GM23338 (cell line): ENCODE results near the gene DNAL1. TPM values are rescaled to one million over a fixed set of nuclear protein-coding genes. Genes with fewer than 3 reads are reported as not detected.

ENCODE experiments used
- ATAC-seq: fragments of 200-7000 bp; cut with Tn5 transposase; 3 replicates; pipeline ENCODE4 v1.9.1; 2020
- DNase-seq: peaks from one replicate; pipeline ENCODE4 v3.0.0-alpha.2; 2015; ENCODE audit warnings: low spot score
- H2AFZ ChIP-seq: fragments of 200-600 bp; sonication (generic); 2 replicates; pipeline ENCODE4 v1.8.0; 2016; ENCODE audit warnings: antibody characterized with exemption, mild to moderate bottlenecking, moderate library complexity
- H3F3A ChIP-seq: fragments of 200-600 bp; sonication (generic); replicated peaks from 2 replicates; pipeline ENCODE4 v1.8.0; 2017; ENCODE audit warnings: antibody characterized with exemption, mixed run types, low read depth
- H3K27ac ChIP-seq: fragments of 200-600 bp; sonication (generic); 2 replicates; pipeline ENCODE4 v1.6.1; 2016; ENCODE audit warnings: low read depth
- H3K27me3 ChIP-seq: fragments of 200-600 bp; sonication (generic); 2 replicates; pipeline ENCODE4 v1.8.0; 2016; ENCODE audit warnings: mild to moderate bottlenecking, mixed run types, moderate library complexity; ENCODE audit not compliant: insufficient read depth
- H3K36me3 ChIP-seq: fragments of 200-600 bp; sonication (generic); 2 replicates; pipeline ENCODE4 v1.8.0; 2016; ENCODE audit warnings: mild to moderate bottlenecking; ENCODE audit not compliant: insufficient read depth
- H3K4me1 ChIP-seq: fragments of 200-600 bp; sonication (generic); 2 replicates; pipeline ENCODE4 v1.8.0; 2016; ENCODE audit warnings: mild to moderate bottlenecking, moderate library complexity; ENCODE audit not compliant: insufficient read depth
- H3K4me2 ChIP-seq: fragments of 200-600 bp; sonication (generic); 2 replicates; pipeline ENCODE4 v1.7.1; 2017; ENCODE audit warnings: mixed run types
- H3K4me3 ChIP-seq: fragments of 200-600 bp; sonication (generic); 2 replicates; pipeline ENCODE4 v1.6.1; 2016; ENCODE audit warnings: mixed run types
- H3K79me2 ChIP-seq: fragments of 200-600 bp; sonication (generic); replicated peaks from 2 replicates; pipeline ENCODE4 v1.8.0; 2017; ENCODE audit warnings: mild to moderate bottlenecking; ENCODE audit not compliant: insufficient read depth
- H3K9me2 ChIP-seq: fragments of 200-600 bp; sonication (generic); 2 replicates; pipeline ENCODE4 v1.8.0; 2017; ENCODE audit not compliant: insufficient read depth
- H4K20me1 ChIP-seq: fragments of 200-600 bp; sonication (generic); replicated peaks from 2 replicates; pipeline ENCODE4 v1.8.0; 2017; ENCODE audit warnings: mild to moderate bottlenecking; ENCODE audit not compliant: insufficient read depth
- H3K27ac Mint-ChIP-seq: 2 replicates; pipeline ENCODE4 v1.8.0; 2020; ENCODE audit warnings: inconsistent platforms, mild to moderate bottlenecking, moderate library complexity, mixed read lengths
- H3K27me3 Mint-ChIP-seq: 3 replicates; pipeline ENCODE4 v1.8.0; 2022; ENCODE audit warnings: low read depth, mild to moderate bottlenecking, moderate library complexity, mixed read lengths, inconsistent platforms; ENCODE audit not compliant: insufficient read depth, poor library complexity
- H3K36me3 Mint-ChIP-seq: 3 replicates; pipeline ENCODE4 v1.8.0; 2021; ENCODE audit warnings: low read depth, mild to moderate bottlenecking, inconsistent platforms, moderate library complexity, mixed read lengths
- H3K4me1 Mint-ChIP-seq: 3 replicates; pipeline ENCODE4 v1.8.0; 2020; ENCODE audit warnings: mild to moderate bottlenecking, inconsistent platforms, mixed read lengths
- H3K4me3 Mint-ChIP-seq: 3 replicates; pipeline ENCODE4 v1.8.0; 2021; ENCODE audit warnings: moderate library complexity, mild to moderate bottlenecking, inconsistent platforms, mixed read lengths
- H3K9me3 Mint-ChIP-seq: 3 replicates; pipeline ENCODE4 v1.8.0; 2020; ENCODE audit warnings: moderate library complexity, mild to moderate bottlenecking, inconsistent platforms, mixed read lengths
- EZH2phosphoT487 ChIP-seq: fragments of 200-600 bp; sonication (generic); IDR thresholded peaks from one replicate; pipeline ENCODE4 v1.8.1; 2018; ENCODE audit warnings: antibody characterized with exemption; ENCODE audit not compliant: unreplicated experiment
- NANOG ChIP-seq: IDR thresholded peaks from 2 replicates; pipeline ENCODE4 v1.6.1; 2016; ENCODE audit warnings: antibody characterized with exemption, borderline replicate concordance
- POLR2AphosphoS5 ChIP-seq: IDR thresholded peaks from 2 replicates; pipeline ENCODE4 v1.6.1; 2016; ENCODE audit warnings: antibody characterized with exemption, low read depth
- REST ChIP-seq: IDR thresholded peaks from one replicate; pipeline ENCODE4 v1.6.1; 2018; ENCODE audit warnings: antibody characterized with exemption; ENCODE audit not compliant: unreplicated experiment
- ZNF331 ChIP-seq: fragments of 250-450 bp; sonication (Bioruptor Pico); IDR thresholded peaks from 2 replicates; pipeline ENCODE4 v1.5.0; 2020; ENCODE audit warnings: low read depth, mild to moderate bottlenecking, moderate library complexity
- polyA plus RNA-seq: library from polyadenylated mRNA; unstranded; fragments of >200 nt; fragmentation: Nextera tagmentation; extraction: Ambion mirVana; gene quantifications from 2 replicates; pipeline ENCODE4 v1.2.1, GENCODE V29; 2016
- total RNA-seq: library from RNA; depleted of rRNA; stranded (reverse); fragments of >200 nt; shearing (Covaris generic); gene quantifications from 2 replicates; pipeline ENCODE4 v1.2.3, GENCODE V29; 2014
- TF ChIP-seq, protein P1 (sequence below), 2 experiments: fragments of 200-600 bp in 1 of 2; sonication (generic) in 1 of 2; conservative IDR thresholded peaks; 2 replicates each; pipeline versions ENCODE4 v1.5.1 to v1.6.1; 2016 to 2017; ENCODE audit warnings: antibody characterized with exemption in 2 of 2, low read depth in 2 of 2, mild to moderate bottlenecking in 2 of 2, moderate library complexity in 1 of 2

The DNAL1 gene
- total and polyA plus RNA-seq, 2 experiments from 2014 or later, result 7.6 to 29.3 TPM

GRCh38 chr14:73623504-73624054, 21.2 kb upstream of the DNAL1 start (continued):
- TF ChIP-seq, protein P1, sequence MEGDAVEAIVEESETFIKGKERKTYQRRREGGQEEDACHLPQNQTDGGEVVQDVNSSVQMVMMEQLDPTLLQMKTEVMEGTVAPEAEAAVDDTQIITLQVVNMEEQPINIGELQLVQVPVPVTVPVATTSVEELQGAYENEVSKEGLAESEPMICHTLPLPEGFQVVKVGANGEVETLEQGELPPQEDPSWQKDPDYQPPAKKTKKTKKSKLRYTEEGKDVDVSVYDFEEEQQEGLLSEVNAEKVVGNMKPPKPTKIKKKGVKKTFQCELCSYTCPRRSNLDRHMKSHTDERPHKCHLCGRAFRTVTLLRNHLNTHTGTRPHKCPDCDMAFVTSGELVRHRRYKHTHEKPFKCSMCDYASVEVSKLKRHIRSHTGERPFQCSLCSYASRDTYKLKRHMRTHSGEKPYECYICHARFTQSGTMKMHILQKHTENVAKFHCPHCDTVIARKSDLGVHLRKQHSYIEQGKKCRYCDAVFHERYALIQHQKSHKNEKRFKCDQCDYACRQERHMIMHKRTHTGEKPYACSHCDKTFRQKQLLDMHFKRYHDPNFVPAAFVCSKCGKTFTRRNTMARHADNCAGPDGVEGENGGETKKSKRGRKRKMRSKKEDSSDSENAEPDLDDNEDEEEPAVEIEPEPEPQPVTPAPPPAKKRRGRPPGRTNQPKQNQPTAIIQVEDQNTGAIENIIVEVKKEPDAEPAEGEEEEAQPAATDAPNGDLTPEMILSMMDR (conservative IDR thresholded peaks at IDR 0.05; ENCODE audit: low read depth in 2 of 2), result no peak
- TF ChIP-seq ZNF331 (CRISPR knock-in tag), result no peak

DNA sequence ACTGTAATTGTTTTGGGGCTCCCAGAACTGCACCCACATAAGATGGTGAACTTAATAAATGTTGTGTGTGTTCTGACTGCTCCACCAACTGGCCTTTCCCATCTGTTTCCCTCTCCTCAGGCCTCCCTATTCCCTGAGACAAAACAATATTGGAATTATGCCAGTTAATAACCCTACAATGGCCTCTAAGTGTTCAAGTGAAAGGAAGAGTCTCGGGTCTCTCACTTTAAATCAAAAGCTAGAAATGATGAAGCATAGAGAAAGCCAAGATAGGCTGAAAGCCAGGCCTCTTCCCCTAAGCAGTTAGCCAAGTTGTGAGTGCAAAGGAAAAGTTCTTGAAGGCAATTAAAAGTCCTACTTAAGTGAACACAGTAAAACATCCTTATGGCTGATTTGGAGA, 19.1 kb upstream of the DNAL1 start:
- no peak overlapping the region for H3K4me3 Mint-ChIP-seq
- peaks cover 4% of the 10 kb centered on the region; the same call in 1 of the 3 replicates for H3K9me3 Mint-ChIP-seq
- no peak for ATAC-seq
- H3K4me1 ChIP-seq, result no peaks in the 10 kb centered on the region
- no peak for DNase-seq
- no peaks in the 10 kb centered on the region for H3K9me2 ChIP-seq
- H3K4me1 Mint-ChIP-seq, result no peaks in the 10 kb centered on the region; the same call in 1 of the 3 replicates
- H3K4me3 ChIP-seq, result no peak overlapping the region
- H3K27me3 Mint-ChIP-seq, result no peaks in the 10 kb centered on the region
- no peak overlapping the region for H2AFZ ChIP-seq
- H4K20me1 ChIP-seq, result no peaks in the 10 kb centered on the region
- H3K27ac ChIP-seq, result no peak overlapping the region
- TF ChIP-seq POLR2AphosphoS5, result no peak
- TF ChIP-seq, protein P1 (conservative IDR thresholded peaks at IDR 0.05; ENCODE audit: low read depth in 2 of 2), result no peak
- TF ChIP-seq EZH2phosphoT487, result no peak
- TF ChIP-seq ZNF331 (CRISPR knock-in tag), result no peak
- no peak for TF ChIP-seq NANOG
- TF ChIP-seq REST, result no peak
- no peak overlapping the region for H3K27ac Mint-ChIP-seq
- no peaks in the 10 kb centered on the region for H3K36me3 ChIP-seq
- peaks cover 9% of the 10 kb centered on the region; the same call in 2 of the 3 replicates for H3K36me3 Mint-ChIP-seq
- no peak overlapping the region for H3K4me2 ChIP-seq
- no peaks in the 10 kb centered on the region for H3F3A ChIP-seq
- H3K79me2 ChIP-seq, result no peaks in the 10 kb centered on the region
- H3K27me3 ChIP-seq, result no peaks in the 10 kb centered on the region
